Measurements from ENCODE around the gene ZNF385A. TPM values are rescaled to one million over a fixed set of nuclear protein-coding genes. Genes with fewer than 3 reads are reported as not detected.
A peak's percentile ranks its signal among the peaks of the same experiment; 100 is the strongest.

ZNF385A gene
- total and polyA plus RNA-seq, 2 donors (not counting 3 experiments of a cell fraction or from before 2014, with no cell fraction given): 1.6 to 7.9 TPM

- peak overlapping the region; percentile 22 for H3K9ac ChIP-seq (replicated peaks; ENCODE audit: extremely low read depth, insufficient read depth, low read length)
These were observed 5.6 kb downstream of the ZNF385A start for GRCh38 chr12:54378796-54379397.

More at GRCh38 chr12:54378796-54379397, 5.6 kb downstream of the ZNF385A start:
- Histone ChIP-seq H3K27me3 (ENCODE audit: control insufficient read depth in 2 of 2, insufficient read depth in 2 of 2, low read length in 2 of 2) (no peaks in the 10 kb centered on the region), H2AFZ (ENCODE audit: low read depth, low read length) (peak overlapping the region; percentile 67), H3K9me1 (replicated peaks; ENCODE audit: control insufficient read depth, extremely low read depth, insufficient read depth, low read length) (no peaks in the 10 kb centered on the region), H3K36me3 (ENCODE audit: control insufficient read depth in 2 of 2, extremely low read depth in 1 of 2, insufficient read depth in 2 of 2, low read length in 2 of 2) (no peaks in the 10 kb centered on the region), H3K4me3 (replicated peaks in 1 of 3; ENCODE audit: insufficient read depth in 1 of 3, low read depth in 1 of 3, low read length in 3 of 3) (peak overlapping the region in 2 of 3 experiments; percentile 37 to 47), H3K27ac (ENCODE audit: insufficient read depth, low read depth, low read length) (no peak overlapping the region), H3K4me1 (ENCODE audit: control insufficient read depth, extremely low read depth, insufficient read depth, low read length) (peaks cover 4% of the 10 kb centered on the region), H3K79me2 (ENCODE audit: control insufficient read depth, insufficient read depth, low read length) (no peaks in the 10 kb centered on the region), H4K20me1 (replicated peaks; ENCODE audit: control insufficient read depth, extremely low read depth, insufficient read depth, low read length) (no peaks in the 10 kb centered on the region), H3K9me3 (replicated peaks; ENCODE audit: control insufficient read depth, insufficient read depth, low read length) (no peaks in the 10 kb centered on the region), H3K4me2 (ENCODE audit: insufficient read depth, low read length) (peak overlapping the region; percentile 87)
- dilution Hi-C loops (cut with MboI; ENCODE audit: extremely low pct_ligation_motif_present, low sequenced_read_pairs): no loop called here
- TF ChIP-seq, protein P1, sequence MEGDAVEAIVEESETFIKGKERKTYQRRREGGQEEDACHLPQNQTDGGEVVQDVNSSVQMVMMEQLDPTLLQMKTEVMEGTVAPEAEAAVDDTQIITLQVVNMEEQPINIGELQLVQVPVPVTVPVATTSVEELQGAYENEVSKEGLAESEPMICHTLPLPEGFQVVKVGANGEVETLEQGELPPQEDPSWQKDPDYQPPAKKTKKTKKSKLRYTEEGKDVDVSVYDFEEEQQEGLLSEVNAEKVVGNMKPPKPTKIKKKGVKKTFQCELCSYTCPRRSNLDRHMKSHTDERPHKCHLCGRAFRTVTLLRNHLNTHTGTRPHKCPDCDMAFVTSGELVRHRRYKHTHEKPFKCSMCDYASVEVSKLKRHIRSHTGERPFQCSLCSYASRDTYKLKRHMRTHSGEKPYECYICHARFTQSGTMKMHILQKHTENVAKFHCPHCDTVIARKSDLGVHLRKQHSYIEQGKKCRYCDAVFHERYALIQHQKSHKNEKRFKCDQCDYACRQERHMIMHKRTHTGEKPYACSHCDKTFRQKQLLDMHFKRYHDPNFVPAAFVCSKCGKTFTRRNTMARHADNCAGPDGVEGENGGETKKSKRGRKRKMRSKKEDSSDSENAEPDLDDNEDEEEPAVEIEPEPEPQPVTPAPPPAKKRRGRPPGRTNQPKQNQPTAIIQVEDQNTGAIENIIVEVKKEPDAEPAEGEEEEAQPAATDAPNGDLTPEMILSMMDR (IDR thresholded peaks at IDR 0.05; ENCODE audit: extremely low read depth in 1 of 2, insufficient read depth in 1 of 2, low read depth in 1 of 2, low read length in 2 of 2): no peak
- peak; percentile 18 for TF ChIP-seq POLR2AphosphoS5 (IDR thresholded peaks at IDR 0.05; ENCODE audit: insufficient read depth, low read depth, low read length)
- no peak for TF ChIP-seq GATA2 (IDR thresholded peaks at IDR 0.05; ENCODE audit: insufficient read depth, insufficient read length, low read depth, low read length)
- BruUV-seq (replicated peaks): no TSS peak
- FAIRE-seq (no peak), DNase-seq (ENCODE audit: low read depth, low spot score) (peak; percentile 36)
- intact Hi-C loops (cut with micrococcal nuclease): loop anchor here (1.0 kb wide), 3 partner anchors 9 to 60 kb away; no protein-coding TSS in a partner anchor
- POLR2A ChIA-PET: interaction anchor here (1.0 to 1.4 kb wide), 2 partner anchors 9 to 32 kb away, joined by 3 to 5 read pairs; no protein-coding TSS in a partner anchor
- CTCF ChIA-PET: interaction anchor here (0.7 to 4.6 kb wide), 46 partner anchors 8 to 373 kb away, joined by 3 to 142 read pairs (median 4); partner anchors contain the start of gene COPZ1

All from endothelial cell of umbilical vein (primary cell).